H7 (cell line): ENCODE data around the gene DHRS13. TPM values are rescaled to one million over a fixed set of nuclear protein-coding genes. Genes with fewer than 3 reads are reported as not detected.
A peak's percentile ranks its signal among the peaks of the same experiment; 100 is the strongest.
"Not testable (repeated sequence)": the region's sequence is repeated elsewhere in the genome, so short reads cannot be mapped to it uniquely, and the experiment has no call there.

Source experiments
- DNase-seq: peaks from one replicate; pipeline ENCODE4 v3.0.0; 2012
- H3K27me3 ChIP-seq: 2 replicates; pipeline ENCODE4 v1.6.0; 2011; ENCODE audit warnings: mild to moderate bottlenecking, low read length; ENCODE audit not compliant: control insufficient read depth, insufficient read depth
- H3K36me3 ChIP-seq: replicated peaks from 2 replicates; pipeline ENCODE4 v1.5.1; 2011; ENCODE audit warnings: low read length; ENCODE audit not compliant: control insufficient read depth, insufficient read depth
- H3K4me3 ChIP-seq: 2 replicates; pipeline ENCODE4 v1.5.1; 2011; ENCODE audit warnings: low read depth, mild to moderate bottlenecking, control low read depth, low read length, moderate library complexity; ENCODE audit not compliant: insufficient read depth
- total RNA-seq: library from RNA; depleted of rRNA; stranded (reverse); fragments of >200 nt; shearing (Covaris generic); gene quantifications from 2 replicates; pipeline ENCODE4 v1.2.3, GENCODE V29; 2014

Gene DHRS13
- total RNA-seq, 1 experiment from 2014 or later = 11.9 TPM

- H3K4me3 ChIP-seq = no peak overlapping the region
- H3K36me3 ChIP-seq = peaks cover 1% of the 10 kb centered on the region
- DNase-seq = no peak
- H3K27me3 ChIP-seq = no peaks in the 10 kb centered on the region
Measured at GRCh38 chr17:28888832-28889231, 14.0 kb downstream of the DHRS13 start.

GRCh38 chr17:28887871-28888471, 14.9 kb downstream of the DHRS13 start:
- peaks cover 1% of the 10 kb centered on the region for H3K36me3 ChIP-seq
- H3K27me3 ChIP-seq = no peaks in the 10 kb centered on the region
- peak; percentile 49 for DNase-seq
- no peak overlapping the region for H3K4me3 ChIP-seq

GRCh38 chr17:28885951-28886350, 16.9 kb downstream of the DHRS13 start:
- Histone ChIP-seq H3K36me3 (peaks cover 16% of the 10 kb centered on the region), H3K4me3 (no peak overlapping the region), H3K27me3 (no peaks in the 10 kb centered on the region)
- DNase-seq = no peak

GRCh38 chr17:28885363-28885762, 17.5 kb downstream of the DHRS13 start:
- H3K36me3 ChIP-seq = peaks cover 19% of the 10 kb centered on the region
- no peak for DNase-seq
- no peaks in the 10 kb centered on the region for H3K27me3 ChIP-seq
- H3K4me3 ChIP-seq = no peak overlapping the region

GRCh38 chr17:28883967-28884702, 18.7 kb downstream of the DHRS13 start:
- peak; percentile 43 for DNase-seq
- Histone ChIP-seq H3K36me3 (peaks cover 21% of the 10 kb centered on the region), H3K4me3 (no peak overlapping the region), H3K27me3 (no peaks in the 10 kb centered on the region)

GRCh38 chr17:28882154-28882895, 20.6 kb downstream of the DHRS13 start:
- Histone ChIP-seq H3K27me3 (no peaks in the 10 kb centered on the region), H3K36me3 (peaks cover 23% of the 10 kb centered on the region), H3K4me3 (no peak overlapping the region)
- DNase-seq = no peak

- Histone ChIP-seq H3K36me3 (peaks cover 23% of the 10 kb centered on the region), H3K4me3 (no peak overlapping the region), H3K27me3 (no peaks in the 10 kb centered on the region)
- DNase-seq = no peak
Measured at GRCh38 chr17:28881533-28882056, 21.3 kb downstream of the DHRS13 start.

- Histone ChIP-seq H3K4me3 (no peak overlapping the region), H3K36me3 (peaks cover 23% of the 10 kb centered on the region), H3K27me3 (no peaks in the 10 kb centered on the region)
- DNase-seq = no peak
Measured at GRCh38 chr17:28880572-28880945, 22.3 kb downstream of the DHRS13 start.

- Histone ChIP-seq H3K36me3 (peaks cover 22% of the 10 kb centered on the region), H3K27me3 (no peaks in the 10 kb centered on the region), H3K4me3 (no peak overlapping the region)
- DNase-seq = no peak
Measured at GRCh38 chr17:28879886-28880571, 22.9 kb downstream of the DHRS13 start.

GRCh38 chr17:28878981-28879380, 23.9 kb downstream of the DHRS13 start:
- no peak overlapping the region for H3K4me3 ChIP-seq
- H3K27me3 ChIP-seq = no peaks in the 10 kb centered on the region
- peak; percentile 94 for DNase-seq

GRCh38 chr17:28878158-28878910, 24.5 kb downstream of the DHRS13 start:
- DNase-seq = no peak
- H3K4me3 ChIP-seq = no peak overlapping the region
- H3K27me3 ChIP-seq = no peaks in the 10 kb centered on the region
- peaks cover 21% of the 10 kb centered on the region for H3K36me3 ChIP-seq

More at GRCh38 chr17:28878981-28879380, 23.9 kb downstream of the DHRS13 start:
- peaks cover 21% of the 10 kb centered on the region for H3K36me3 ChIP-seq

- H3K36me3 ChIP-seq = peaks cover 19% of the 10 kb centered on the region
- DNase-seq, H3K27me3 ChIP-seq, H3K4me3 ChIP-seq: not testable (repeated sequence)
Measured at GRCh38 chr17:28877150-28877711, 25.6 kb downstream of the DHRS13 start.

GRCh38 chr17:28875848-28876550, 26.9 kb downstream of the DHRS13 start:
- no peaks in the 10 kb centered on the region for H3K27me3 ChIP-seq
- no peak overlapping the region for H3K4me3 ChIP-seq
- no peak for DNase-seq
- peaks cover 7% of the 10 kb centered on the region for H3K36me3 ChIP-seq
